Measurements from ENCODE around the gene TAS1R3.

Gene TAS1R3

GRCh38 chr1:1371746-1372711 is 40.9 kb downstream of the TAS1R3 start:
- peak; percentile 75 for DNase-seq (ENCODE audit: low spot score)

DNA sequence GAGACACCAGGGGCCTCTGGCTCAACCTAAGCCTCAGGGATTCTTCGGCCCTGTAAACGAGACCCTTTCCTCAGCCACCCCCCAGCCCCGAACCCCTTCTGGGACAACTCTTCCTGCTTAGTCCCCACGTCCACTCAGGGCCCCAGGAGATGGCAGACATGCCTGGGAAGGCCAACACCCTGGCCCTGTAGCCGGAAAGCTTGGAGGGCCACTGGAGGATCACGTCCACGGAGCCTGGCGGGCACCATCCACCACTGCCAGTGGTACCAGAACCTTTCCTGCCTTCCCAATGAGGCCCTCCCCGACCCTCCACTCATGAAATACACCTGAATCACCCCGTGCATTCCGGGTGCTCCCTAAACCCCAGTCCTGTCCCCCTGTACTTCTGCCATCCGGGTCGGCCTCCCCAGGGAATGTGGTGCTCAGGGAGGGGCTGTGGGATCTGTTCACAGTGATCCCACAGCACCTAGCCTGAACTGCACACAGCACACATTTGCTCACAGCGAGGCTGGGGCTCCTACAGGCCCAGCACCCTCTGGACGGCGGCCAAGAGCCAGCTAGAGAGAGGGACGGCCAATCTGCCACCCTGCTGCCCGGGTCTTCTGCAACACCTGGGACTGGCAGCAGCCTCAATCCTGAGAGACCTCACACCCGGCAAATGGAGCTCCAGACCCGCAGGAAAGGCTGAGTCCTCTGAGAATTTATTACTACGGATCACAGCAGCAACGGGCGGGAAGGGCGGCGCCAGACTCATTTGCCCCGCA is 42.2 kb downstream of the TAS1R3 start:
- DNase-seq (ENCODE audit: low spot score) = no peak

DNA sequence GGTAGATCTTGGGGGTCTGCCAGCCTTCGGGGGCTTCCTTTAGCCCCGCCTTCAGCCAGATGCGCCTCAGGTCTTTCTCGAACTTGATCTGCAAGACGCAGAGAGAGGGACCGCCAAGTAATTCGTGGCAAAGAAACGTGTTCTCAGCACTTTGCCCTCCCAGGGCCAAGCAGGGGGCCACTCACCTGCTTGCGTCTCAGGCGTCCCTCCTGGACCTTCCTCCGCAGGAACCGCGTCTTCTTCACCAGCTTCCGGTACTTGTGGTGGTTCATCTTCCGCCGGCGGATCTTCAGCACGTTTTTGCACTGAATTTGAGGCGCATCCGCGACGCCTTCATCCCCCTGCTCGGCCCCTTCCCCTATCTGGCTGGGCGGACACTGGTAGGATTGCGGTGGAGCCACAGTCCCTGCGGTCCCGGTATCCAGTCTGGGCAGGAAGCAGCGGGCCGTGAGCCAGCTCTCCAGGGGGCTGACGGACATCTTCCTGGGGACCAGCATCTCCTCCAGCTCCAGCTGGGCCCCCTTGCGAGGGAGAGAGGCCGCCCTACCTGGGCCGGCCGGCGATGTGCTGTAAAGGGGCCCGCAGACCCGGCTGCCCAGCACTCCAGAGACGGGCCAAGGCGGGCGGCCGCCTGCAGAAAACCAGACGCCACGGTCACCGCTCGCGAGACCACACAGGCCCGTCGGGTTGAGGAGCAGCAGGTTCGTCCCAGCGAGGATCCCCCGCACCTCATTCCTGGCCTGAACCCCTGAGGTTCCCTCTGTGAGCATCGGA is 42.9 kb downstream of the TAS1R3 start:
- DNase-seq (ENCODE audit: low spot score) = no peak

DNA sequence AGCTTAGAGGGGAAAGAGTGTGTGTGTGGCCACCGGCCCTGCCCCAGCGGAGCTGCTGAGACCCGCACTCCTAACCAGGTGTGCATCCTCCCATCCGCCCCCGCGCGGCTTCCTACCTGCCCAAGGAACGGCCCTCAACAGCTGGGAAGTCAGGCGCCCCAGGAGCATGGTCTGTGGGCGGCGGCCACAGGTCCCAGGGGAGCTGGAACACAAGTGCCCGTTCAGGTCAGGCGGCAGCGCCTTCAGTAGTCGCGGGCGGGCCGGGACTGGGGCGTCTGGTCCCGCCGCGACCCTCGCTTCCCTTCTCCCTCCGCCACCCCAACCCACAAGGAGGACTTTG is 43.5 kb downstream of the TAS1R3 start:
- DNase-seq (ENCODE audit: low spot score) = no peak

- peak; percentile 99 for DNase-seq (ENCODE audit: low spot score)
Observed at GRCh38 chr1:1374929-1375662, 44.0 kb downstream of the TAS1R3 start, which contains the start of gene AURKAIP1. Gene AURKAIP1, minus strand, starts transcription at chr1:1375207. Its CDS starts 451 bp downstream, at chr1:1374756.

DNA sequence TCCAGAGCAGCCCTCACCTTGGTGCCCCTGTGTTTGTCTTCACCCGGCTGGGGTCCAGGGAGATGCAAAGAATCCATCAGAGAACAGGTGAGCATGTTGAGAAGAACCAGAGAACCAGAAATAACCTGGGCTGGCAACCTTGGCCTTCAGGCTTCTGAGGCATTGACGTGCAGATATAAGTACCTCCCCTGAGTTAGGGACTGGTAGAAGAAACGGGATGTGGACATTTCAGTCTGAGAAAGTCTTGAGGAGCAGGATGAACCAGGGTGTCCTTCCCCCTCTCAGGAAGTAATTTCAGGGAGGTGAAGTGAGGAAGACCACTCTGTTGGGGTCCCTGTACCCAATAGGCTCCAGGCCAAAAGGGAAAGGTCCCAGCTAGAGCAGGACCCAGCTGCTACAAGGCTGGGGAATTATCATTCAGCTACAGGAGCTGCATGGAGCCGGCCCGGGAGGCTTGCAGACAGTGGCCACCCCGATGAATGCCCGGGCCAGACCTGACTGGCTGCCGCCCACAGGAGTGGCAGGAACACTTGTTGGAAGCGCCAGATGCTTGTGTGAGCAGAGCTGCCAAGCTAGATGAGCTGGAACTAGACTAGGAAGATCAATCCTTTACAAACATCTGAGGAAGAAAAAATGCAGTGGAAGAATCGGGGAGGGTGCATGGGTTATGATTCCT is 45.6 kb downstream of the TAS1R3 start:
- DNase-seq (ENCODE audit: low spot score) = no peak

DNA sequence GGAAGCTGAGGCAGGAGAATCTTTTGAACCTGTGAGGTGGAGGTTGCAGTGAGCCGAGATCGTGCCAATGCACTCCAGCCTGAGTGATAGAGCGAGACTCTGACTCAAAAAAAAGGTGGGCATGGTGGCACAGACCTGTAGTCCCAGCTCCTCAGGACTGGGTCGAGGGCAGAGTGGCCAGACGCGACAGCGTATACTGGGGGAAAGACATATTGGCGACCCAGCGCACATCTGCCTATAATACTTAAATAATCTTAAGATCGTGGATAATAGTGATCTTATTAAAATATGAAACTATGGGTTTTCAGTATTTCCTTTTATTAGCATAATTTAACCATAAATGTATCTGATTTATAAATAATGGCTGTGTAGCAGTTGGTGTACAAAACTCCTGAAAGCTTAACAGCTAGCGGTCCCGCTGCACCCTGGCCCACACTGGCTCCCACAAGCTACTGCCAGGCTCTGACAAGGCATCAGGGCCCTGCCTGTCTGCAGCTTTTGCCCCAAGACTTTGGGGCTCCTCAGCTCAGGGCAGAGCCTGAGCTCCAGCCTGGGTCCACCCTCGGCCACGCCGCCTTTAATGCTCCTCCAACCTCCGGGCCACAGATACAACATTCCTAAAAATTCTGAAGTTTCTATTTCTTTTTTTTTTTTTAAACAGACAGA is 46.6 kb downstream of the TAS1R3 start:
- DNase-seq (ENCODE audit: low spot score) = no peak

GRCh38 chr1:1380860-1381259 is 49.8 kb downstream of the TAS1R3 start:
- DNase-seq (ENCODE audit: low spot score) = no peak

- DNase-seq (ENCODE audit: low spot score) = no peak
Observed at GRCh38 chr1:1381294-1381693, 50.2 kb downstream of the TAS1R3 start.

Data from AG08395 (cell line).